Fibroblast of skin of right quadriceps (primary cell): ENCODE results near the gene SS18L1.

Experiments
- DNase-seq: peaks from one replicate; pipeline ENCODE4 v3.0.0-alpha.2; 2013

Gene SS18L1

GRCh38 chr20:62120990-62121775, 22.4 kb upstream of the SS18L1 start:
- DNase-seq, result no peak

GRCh38 chr20:62121776-62122653, 21.6 kb upstream of the SS18L1 start, which contains the start of gene LSM14B:
Gene LSM14B, plus strand, starts transcription at chr20:62122475. Its CDS starts 192 bp downstream, at chr20:62122667.
- peak; percentile 98 for DNase-seq

GRCh38 chr20:62122654-62123449, 20.7 kb upstream of the SS18L1 start:
- peak; percentile 25 for DNase-seq

GRCh38 chr20:62123450-62124118, 20.0 kb upstream of the SS18L1 start:
- DNase-seq, result peak; percentile 14

GRCh38 chr20:62126141-62126540, 17.4 kb upstream of the SS18L1 start:
- no peak for DNase-seq

- DNase-seq, result no peak
These were observed 15.8 kb upstream of the SS18L1 start for GRCh38 chr20:62127799-62128198.

- DNase-seq, result no peak
These were observed 15.1 kb upstream of the SS18L1 start for GRCh38 chr20:62128502-62128901.

GRCh38 chr20:62129731-62130531, 13.6 kb upstream of the SS18L1 start:
- DNase-seq, result no peak

- no peak for DNase-seq
These were observed 11.8 kb upstream of the SS18L1 start for GRCh38 chr20:62131560-62132320.

- no peak for DNase-seq
These were observed 11.1 kb upstream of the SS18L1 start for GRCh38 chr20:62132421-62132820.

GRCh38 chr20:62133051-62133845, 10.3 kb upstream of the SS18L1 start:
- no peak for DNase-seq

- no peak for DNase-seq
These were observed 9.7 kb upstream of the SS18L1 start for GRCh38 chr20:62133864-62134263.

- DNase-seq, result no peak
These were observed 8.8 kb upstream of the SS18L1 start for GRCh38 chr20:62134735-62135231.

- no peak for DNase-seq
These were observed 7.8 kb upstream of the SS18L1 start for GRCh38 chr20:62135573-62136266.

GRCh38 chr20:62136283-62137091, 7.1 kb upstream of the SS18L1 start:
- DNase-seq, result peak; percentile 50

- no peak for DNase-seq
These were observed 6.5 kb upstream of the SS18L1 start for GRCh38 chr20:62137092-62137384.

- no peak for DNase-seq
These were observed 5.9 kb upstream of the SS18L1 start for GRCh38 chr20:62137478-62138203.

GRCh38 chr20:62138204-62138543, 5.4 kb upstream of the SS18L1 start:
- no peak for DNase-seq
